ENCODE data around the gene PPA1. TPM values are rescaled to one million over a fixed set of nuclear protein-coding genes. Genes with fewer than 3 reads are reported as not detected.

The PPA1 gene
- polyA plus RNA-seq, 1 donor (not counting 4 experiments of a cell fraction or from before 2014, with no cell fraction given), result 324 TPM

DNA sequence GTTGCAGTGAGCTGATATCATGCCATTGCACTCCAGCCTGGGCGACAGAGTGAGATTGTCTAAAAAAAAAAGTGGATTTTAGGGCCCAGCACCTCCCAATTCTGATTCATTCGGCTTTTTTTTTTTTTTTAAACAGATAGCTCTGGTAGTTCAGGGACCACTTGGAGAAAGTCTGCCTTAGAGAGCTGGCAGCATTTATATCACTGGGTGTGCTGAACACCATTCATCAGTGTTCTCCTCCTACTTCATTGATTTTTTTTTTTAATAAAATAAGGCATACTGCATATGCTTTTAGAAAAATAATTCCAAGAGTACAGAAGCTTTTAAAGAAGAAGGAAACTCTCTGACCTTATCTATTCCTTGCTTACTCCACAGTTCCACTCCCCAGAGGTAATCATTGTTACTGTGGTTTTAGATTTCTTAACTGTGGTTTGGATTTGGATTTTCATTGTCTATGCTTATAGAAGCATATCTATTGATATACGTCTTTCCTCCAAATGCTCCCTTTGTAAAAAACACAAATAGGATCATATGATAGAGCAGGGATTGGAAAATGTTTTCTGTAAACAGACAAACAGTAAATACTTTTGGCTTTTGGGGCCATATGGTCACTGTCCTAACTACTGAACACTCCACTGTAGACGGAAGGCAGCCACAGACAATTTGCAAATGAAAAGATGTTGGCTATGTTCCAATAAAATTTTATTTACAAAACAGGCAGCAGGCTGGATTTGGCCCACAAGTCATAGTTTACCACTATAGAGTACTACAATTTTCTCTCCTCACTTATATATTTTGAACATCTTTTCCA, 41.9 kb downstream of the PPA1 start:
- H3K4me2 ChIP-seq (ENCODE audit: control insufficient read depth, extremely low read depth, insufficient read depth, low read depth, low read length), result peak overlapping the region; percentile 66
- no peak overlapping the region for H2AFZ ChIP-seq (ENCODE audit: control insufficient read depth, low read length)
- H3K4me1 ChIP-seq (ENCODE audit: control insufficient read depth, extremely low read depth, insufficient read depth, low read length), result peaks cover 33% of the 10 kb centered on the region
- no peak overlapping the region for H3K27ac ChIP-seq (ENCODE audit: control insufficient read depth, insufficient read depth, low read length)
- H3K27me3 ChIP-seq (ENCODE audit: control insufficient read depth, extremely low read depth, insufficient read depth, low read length), result no peaks in the 10 kb centered on the region
- no peaks in the 10 kb centered on the region for H3K9me3 ChIP-seq (ENCODE audit: control insufficient read depth, low read depth, low read length)
- DNase-seq (ENCODE audit: low read depth, low spot score), result no peak
- TF ChIP-seq CTCF (optimal IDR thresholded peaks at IDR 0.05 in 1 of 3, IDR thresholded peaks at IDR 0.05 in 1 of 3, conservative IDR thresholded peaks at IDR 0.05 in 1 of 3; ENCODE audit: extremely low read depth in 1 of 3, insufficient read depth in 2 of 3, low read length in 3 of 3) (no peak), EZH2 (IDR thresholded peaks at IDR 0.05; ENCODE audit: low read length) (no peak)
- no peak for FAIRE-seq
- no peaks in the 10 kb centered on the region for H3K9me1 ChIP-seq (ENCODE audit: control insufficient read depth, extremely low read depth, insufficient read depth, low read length)
- H3K9ac ChIP-seq (ENCODE audit: control insufficient read depth, extremely low read depth, insufficient read depth, low read length), result no peak overlapping the region
- H3K79me2 ChIP-seq (ENCODE audit: control insufficient read depth, insufficient read depth, low read length), result no peaks in the 10 kb centered on the region
- no peak overlapping the region for H3K4me3 ChIP-seq (ENCODE audit: control insufficient read depth in 2 of 3, extremely low read depth in 1 of 3, insufficient read depth in 2 of 3, low read depth in 1 of 3, low read length in 3 of 3)
- dilution Hi-C loops (cut with MboI; ENCODE audit: extremely low pct_ligation_motif_present, low sequenced_read_pairs), result no loop called here
- H3K36me3 ChIP-seq (ENCODE audit: control insufficient read depth in 2 of 2, extremely low read depth in 1 of 2, insufficient read depth in 2 of 2, low read length in 2 of 2), result no peaks in the 10 kb centered on the region
- H4K20me1 ChIP-seq (ENCODE audit: control insufficient read depth, extremely low read depth, insufficient read depth, low read length), result no peaks in the 10 kb centered on the region

DNA sequence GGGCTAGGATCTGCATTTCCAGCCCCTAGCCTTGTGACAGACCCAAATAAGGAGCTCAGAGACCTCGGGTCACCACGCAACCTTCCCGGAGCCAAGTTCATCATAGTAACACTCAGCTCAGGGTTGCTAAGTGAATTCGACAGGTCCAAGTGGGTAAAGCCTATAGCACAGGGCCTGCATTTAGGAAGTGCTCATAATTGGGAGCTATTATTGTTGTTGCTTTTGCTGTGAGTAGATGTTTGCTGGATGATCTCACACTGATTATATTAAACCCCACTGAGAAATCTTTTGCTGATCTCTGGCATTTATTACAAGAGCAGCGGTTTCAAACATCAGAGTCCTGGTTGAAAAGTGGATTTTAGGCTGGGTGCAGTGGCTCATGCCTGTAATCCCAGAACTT, 42.6 kb downstream of the PPA1 start:
- Histone ChIP-seq H4K20me1 (ENCODE audit: control insufficient read depth, extremely low read depth, insufficient read depth, low read length) (no peaks in the 10 kb centered on the region), H3K9me3 (ENCODE audit: control insufficient read depth, low read depth, low read length) (no peaks in the 10 kb centered on the region), H3K4me2 (ENCODE audit: control insufficient read depth, extremely low read depth, insufficient read depth, low read depth, low read length) (no peak overlapping the region), H3K79me2 (ENCODE audit: control insufficient read depth, insufficient read depth, low read length) (no peaks in the 10 kb centered on the region), H3K4me1 (ENCODE audit: control insufficient read depth, extremely low read depth, insufficient read depth, low read length) (peaks cover 39% of the 10 kb centered on the region), H3K36me3 (ENCODE audit: control insufficient read depth in 2 of 2, extremely low read depth in 1 of 2, insufficient read depth in 2 of 2, low read length in 2 of 2) (no peaks in the 10 kb centered on the region), H2AFZ (ENCODE audit: control insufficient read depth, low read length) (no peak overlapping the region), H3K4me3 (ENCODE audit: control insufficient read depth in 2 of 3, extremely low read depth in 1 of 3, insufficient read depth in 2 of 3, low read depth in 1 of 3, low read length in 3 of 3) (no peak overlapping the region), H3K9me1 (ENCODE audit: control insufficient read depth, extremely low read depth, insufficient read depth, low read length) (no peaks in the 10 kb centered on the region), H3K27me3 (ENCODE audit: control insufficient read depth, extremely low read depth, insufficient read depth, low read length) (no peaks in the 10 kb centered on the region), H3K27ac (ENCODE audit: control insufficient read depth, insufficient read depth, low read length) (no peak overlapping the region), H3K9ac (ENCODE audit: control insufficient read depth, extremely low read depth, insufficient read depth, low read length) (no peak overlapping the region)
- DNase-seq (ENCODE audit: low read depth, low spot score), result no peak
- FAIRE-seq, result no peak
- dilution Hi-C loops (cut with MboI; ENCODE audit: extremely low pct_ligation_motif_present, low sequenced_read_pairs), result no loop called here
- TF ChIP-seq EZH2 (IDR thresholded peaks at IDR 0.05; ENCODE audit: low read length), result no peak
- no peak for TF ChIP-seq CTCF (optimal IDR thresholded peaks at IDR 0.05 in 1 of 3, IDR thresholded peaks at IDR 0.05 in 1 of 3, conservative IDR thresholded peaks at IDR 0.05 in 1 of 3; ENCODE audit: extremely low read depth in 1 of 3, insufficient read depth in 2 of 3, low read length in 3 of 3)

Measured in keratinocyte (primary cell).